Measurements from ENCODE around the gene EEF1AKMT1.
A peak's percentile ranks its signal among the peaks of the same experiment; 100 is the strongest.

Gene EEF1AKMT1, protein sequence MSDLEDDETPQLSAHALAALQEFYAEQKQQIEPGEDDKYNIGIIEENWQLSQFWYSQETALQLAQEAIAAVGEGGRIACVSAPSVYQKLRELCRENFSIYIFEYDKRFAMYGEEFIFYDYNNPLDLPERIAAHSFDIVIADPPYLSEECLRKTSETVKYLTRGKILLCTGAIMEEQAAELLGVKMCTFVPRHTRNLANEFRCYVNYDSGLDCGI

DNA sequence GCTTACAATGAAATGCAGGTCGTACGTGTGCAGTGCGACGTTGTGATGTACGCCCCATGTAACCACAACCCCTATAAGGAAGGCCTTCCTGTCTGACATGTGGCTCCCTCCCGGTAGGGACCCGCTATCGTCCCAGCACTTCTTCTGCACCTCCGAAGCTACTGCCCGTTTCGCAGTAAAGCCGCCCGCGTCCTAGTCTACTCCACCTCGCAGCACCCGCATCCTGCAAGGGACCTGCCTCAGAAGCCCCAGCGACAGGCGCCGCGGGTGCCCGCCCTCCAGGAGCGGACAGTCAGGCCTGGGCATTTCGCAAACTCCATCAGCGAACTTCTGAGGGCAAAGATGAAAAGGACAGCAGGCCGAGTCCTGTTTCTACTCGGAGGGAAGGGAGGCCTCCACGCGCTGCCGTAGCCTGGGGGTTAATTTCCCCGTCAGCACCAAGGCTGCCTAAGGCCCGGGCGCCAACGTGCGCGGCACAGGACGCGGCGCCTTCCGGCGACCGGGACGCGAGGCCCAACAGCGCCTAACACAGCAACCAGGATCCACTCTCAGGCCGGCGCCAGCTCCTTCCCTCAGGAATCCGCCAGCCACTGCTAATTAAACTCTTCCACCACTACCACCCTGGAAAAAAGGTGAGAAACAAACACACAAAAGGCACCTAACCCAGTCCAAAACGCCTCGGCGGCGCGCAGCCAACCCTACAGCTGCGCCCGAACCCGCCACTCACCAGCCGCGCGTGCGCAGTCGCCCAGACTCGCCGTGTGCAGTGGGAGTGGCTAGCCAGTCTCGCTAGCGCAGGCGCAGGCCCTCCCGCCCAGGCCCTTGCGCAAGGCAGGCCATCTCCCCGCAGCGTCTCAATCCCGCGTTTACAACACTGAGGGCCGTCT is at the start of gene EEF1AKMT1:
EEF1AKMT1 (minus strand) TSS at position 768 of the 887 bp plus-strand sequence. CDS start 16,363 bp downstream, outside the sequence.
- peak; percentile 89 for DNase-seq

DNA sequence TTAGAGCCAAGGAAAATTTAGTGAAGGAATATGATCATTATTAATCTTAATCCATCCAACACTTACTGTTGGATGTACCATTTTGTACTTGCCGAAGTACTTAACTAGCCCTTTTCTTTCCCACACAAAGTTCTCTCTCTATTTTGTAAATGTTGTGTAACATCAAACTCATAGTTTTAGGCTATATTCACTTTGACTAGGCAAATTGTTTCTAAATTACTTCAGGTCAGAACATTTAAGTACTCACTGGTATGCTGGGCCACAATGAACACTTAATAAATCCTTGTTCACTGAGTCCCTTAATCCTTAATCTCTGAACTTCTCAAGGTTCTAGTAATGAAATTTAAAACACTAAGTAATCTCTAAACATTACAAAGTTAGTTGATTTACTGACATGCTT is 49.3 kb upstream of the EEF1AKMT1 start:
- no peak for DNase-seq

DNA sequence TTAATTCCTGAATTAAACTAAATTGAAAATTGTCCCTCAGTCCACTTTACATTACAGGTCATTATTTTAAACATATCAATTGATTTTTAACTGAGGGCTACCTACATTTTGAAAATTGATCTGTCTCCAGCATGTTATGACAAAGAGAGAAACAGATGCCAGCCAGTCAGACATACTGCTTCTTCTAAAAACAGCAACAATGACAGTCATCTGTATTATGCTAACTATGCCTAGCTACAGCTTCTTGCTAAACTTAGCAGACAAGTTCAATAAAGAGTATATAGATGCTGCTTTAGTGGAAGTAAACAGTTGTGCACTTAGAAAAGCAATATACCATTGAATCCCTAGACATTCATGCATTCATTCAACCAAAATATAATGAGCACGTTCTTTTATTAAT is 48.6 kb upstream of the EEF1AKMT1 start:
- no peak for DNase-seq

DNA sequence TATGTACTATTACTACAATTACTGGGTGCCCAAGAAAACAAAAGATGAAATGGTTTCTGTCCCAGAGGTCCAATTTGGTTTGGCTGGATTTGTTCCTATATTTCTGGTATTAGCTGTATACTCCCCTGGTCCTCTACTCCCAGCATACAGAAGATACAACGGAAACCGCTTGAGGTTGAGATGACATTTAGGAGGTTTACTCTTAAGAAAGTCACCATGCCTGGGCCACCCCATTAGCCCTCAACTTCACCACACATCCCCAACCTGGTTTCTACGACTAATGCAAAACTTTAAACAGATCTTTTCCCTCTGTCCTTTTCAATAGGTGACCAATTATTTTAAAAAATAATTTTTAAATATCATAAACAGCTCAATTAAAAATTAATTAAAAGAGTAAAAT is 46.0 kb upstream of the EEF1AKMT1 start:
- no peak for DNase-seq

DNA sequence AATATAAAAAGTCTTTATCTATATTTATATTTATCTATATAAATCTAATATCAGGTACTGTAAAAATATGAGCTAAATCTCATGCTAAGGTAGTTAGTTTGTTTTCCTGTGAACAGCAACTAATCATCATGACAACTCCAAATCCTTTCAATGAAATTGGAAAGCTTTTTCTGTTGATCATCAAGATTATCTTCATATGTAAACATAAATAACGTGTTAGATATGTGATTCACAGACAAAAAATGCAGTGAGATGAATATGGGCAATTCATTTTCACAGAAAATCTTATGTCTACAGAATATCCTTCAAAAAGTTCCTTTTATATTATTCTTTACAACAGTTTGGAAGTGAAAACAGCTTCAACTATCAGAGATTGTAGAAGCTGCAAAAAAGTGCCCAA is 41.7 kb upstream of the EEF1AKMT1 start:
- no peak for DNase-seq

DNA sequence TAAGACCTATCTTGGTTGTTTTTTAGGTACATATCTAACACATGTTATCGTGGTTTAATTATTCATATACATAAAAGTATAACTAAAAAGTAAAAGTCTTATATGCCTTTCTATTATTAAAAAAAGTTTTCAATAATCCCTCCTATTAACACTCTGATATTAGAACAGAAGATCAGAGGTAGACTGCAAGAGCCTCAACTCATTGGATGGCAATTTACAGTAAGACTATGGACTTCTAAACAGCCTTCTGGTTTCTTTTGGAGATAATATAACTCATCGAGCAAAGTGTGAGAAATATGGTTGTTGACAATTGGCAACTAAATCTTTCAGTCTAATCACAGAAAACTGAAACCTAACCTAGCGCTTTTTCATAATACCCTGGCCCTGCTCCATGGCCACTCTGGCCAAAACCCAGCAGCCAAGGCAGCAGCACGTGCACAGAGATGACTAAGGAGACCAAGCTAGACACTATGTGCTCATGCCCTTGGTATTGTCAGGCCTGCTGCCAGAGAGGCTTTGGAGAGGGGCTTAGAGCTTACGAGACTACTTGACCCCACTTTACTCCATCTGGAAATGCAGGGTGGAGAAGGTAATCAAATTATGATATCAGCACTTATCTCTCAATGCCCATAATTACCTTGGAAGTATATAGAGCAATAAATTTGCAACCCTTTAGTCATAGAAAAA is 40.6 kb upstream of the EEF1AKMT1 start:
- DNase-seq = no peak

DNA sequence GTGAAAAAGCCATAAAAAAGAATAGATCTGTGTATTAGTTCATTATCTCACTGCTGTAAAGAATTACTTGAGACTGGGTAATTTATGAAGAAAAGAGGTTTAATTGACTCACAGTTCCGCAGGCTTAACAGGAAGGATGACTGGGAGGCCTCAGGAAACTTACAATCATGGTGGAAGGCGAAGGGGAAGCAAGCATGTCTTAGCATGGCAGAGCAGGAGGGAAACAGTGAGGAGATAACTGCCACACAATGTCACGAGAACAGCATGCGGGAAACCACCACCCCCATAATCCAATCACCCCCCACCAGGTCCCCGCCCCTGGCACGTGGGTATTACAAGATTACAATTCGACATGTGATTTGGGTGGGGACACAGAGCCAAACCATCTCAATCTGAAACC is 39.1 kb upstream of the EEF1AKMT1 start:
- no peak for DNase-seq

DNA sequence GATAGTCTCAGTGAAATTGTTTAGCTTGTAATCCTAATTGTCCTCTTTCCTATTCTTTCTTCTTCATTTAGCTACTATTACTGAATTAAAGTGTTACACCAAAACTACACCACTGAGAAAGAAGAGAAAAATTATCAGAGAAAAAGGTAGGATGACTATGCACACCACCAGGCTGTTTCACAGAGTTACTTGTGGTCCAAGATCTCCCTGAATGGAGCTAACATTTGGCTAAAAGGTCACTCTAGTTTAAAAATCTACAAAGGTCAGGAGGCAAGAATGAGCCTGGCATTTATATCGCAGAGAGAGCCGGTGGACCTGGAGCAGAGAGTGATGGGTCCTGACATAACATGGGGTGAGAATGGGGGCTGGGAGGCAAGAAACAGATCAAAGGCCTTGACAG is 37.0 kb upstream of the EEF1AKMT1 start:
- DNase-seq = no peak

DNA sequence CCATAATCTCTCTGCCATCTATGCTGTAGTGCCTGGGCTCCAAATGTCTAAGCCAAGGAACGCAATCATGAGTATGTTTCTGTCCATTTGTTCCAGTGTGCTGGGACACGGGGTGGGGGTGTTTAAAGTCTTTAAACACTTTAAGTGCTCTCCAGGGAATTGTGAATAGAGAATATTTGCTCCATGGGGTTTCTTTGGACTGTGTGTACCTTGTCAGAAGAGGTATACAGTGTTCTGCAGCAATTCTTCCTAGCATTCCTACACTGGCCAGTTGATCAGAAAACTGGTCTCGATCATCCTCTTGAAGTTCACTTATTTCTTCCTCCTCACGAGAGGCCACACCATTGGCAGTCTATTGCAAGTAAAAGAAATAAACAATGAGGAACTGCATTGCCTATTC is 35.1 kb upstream of the EEF1AKMT1 start:
- DNase-seq = no peak

DNA sequence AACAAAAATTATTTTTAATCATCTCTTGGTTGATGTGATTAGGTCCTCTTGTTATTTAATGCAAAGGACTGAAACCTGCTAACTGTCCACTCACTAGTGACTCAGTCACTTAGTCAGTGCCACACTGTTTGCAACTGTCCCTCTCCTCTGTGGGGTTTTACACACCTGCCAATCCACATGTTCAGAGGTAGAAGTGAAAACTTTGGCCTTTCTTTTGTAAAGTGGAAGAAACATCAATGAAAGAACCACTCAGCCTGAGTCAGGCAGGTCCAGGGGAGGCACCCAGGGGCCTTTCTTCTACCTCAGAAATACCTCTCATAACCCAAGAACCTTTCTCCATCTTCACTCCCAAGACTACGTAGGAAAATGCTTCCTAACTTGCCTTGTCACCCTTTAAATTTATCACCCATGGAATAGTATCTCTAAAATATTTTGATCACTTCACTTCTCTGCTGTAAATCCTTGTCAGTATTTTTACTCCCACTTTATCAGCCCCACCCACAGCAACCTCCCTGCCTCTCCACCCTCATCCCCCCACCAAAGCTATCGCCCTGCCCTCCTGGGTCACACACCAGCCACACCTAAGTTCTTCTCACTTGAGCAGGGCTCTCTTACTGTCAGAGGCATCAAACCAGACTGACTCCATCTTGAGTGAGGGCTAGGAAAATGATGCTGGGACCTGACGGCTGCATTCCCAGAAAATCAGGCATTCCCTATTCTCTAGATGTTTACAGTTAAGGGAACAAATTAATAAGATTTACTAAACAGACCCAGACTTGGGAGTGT is 29.6 kb upstream of the EEF1AKMT1 start:
- DNase-seq = no peak

DNA sequence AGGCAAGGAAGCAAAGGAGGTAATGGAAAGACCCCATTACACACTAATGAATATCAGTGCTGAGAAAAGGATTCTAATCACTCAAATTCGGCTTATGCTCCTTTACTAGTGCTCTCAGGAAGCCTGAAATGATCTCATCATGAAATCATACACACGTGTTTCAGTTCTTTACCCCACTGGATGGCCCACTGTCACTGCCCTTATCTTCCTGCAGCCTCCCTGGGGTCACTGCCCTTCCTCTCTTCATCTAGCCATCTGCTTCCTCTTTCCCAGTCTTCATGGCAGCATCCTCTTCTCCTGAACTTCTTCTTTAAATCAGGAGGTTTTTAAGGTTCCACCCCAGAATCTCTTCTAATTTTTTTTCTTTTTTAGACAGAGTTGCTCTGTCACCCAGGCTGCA is 27.9 kb upstream of the EEF1AKMT1 start:
- no peak for DNase-seq

DNA sequence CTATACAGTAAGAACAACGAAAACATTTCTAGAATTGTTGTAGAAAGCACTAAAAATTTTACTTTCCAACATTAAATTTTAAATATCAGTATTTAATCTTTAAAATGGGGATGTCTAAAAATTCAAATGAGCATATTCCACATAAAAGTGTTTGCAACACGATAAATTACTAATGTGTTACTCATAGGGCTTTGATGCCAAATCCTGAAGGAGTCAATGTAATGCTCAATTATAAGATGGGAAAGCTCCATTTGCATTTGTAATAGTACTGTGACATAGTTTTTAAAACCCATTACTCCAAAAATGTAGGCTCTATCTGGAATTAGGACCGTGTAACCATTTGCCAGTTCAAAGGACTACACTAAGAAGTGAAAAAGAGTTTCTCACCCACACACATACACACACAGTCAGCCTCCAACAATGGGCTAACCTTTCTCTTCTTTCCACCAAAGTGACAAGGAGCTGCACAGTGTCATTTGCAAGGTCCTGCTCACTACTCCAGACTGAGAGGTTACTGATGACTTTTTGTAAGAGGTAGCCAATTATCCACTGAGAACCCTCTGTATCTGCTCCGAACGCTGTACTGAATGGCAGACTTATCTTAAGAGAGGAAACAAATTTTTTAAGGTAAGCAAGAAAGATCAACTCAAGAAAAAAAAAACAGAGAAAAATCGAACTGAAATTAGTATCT is 26.1 kb upstream of the EEF1AKMT1 start:
- no peak for DNase-seq

DNA sequence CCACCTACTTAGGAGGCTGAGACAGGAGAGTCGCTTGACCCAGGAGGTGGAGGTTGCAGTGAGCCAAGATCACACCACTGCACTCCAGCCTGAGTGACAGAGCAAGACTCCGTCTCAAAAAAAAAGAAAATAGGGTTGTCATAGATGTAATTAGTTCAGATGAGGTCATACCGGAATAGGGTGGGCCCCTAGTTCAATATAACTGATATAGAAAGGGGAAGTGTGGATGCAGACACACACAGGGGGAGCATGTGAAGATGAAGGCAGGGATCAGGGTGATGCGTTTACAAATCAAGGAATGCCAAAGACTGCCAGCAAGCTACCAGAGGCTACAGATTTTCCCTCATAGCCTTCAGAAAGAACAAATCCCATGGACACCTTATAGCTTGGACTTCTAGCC is 24.3 kb upstream of the EEF1AKMT1 start:
- DNase-seq = no peak

DNA sequence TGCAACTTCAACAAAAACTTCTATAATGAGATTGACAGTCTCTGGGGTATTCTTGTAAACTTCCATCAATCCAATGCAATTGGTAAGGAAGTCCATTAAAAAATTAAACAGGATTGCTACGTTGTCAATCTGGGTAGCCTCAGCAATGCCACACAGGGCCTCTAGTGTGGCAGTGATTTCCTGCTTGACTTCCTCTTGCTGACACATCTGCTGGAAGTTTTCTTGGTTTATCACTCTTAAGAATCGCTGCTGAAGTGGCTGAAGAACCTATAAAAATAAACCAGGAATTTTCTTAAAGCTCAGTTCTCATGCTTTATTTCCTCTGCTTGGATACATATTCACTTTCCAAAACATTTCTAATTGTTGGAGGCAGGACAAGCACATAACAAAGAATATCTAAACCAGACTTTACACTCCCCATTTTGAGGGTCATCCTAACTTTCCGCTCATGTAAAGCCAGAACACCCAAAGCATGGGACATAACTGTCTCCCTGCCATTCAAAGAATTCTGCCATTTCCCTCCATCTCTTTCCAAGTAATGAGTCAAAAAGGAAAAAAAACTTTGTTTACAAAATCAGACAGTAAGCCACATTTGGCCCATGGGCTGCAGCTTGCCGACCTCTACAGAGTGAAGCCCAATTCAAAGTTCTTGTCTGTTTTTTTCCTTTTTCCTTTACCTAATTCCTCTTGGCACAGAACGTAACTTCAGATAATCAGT is 23.2 kb upstream of the EEF1AKMT1 start:
- DNase-seq = no peak

DNA sequence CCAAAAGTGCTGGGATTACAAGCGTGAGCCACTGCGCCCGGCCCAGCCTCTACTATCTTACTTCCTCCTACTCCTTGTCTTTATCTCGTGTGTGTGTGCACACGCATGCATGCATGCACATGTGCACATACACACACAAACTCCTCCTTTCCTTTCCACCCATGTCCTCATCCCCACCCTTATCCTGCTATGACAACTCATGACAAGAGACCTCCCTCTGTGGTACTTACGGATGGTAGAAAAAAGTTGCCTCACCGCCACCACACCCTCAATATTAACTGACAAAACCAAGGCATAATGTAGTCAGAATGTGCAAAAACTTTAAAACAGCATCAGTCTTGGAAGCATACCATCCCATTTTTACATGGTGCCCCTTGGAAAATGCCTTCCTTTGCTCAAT is 15.9 kb upstream of the EEF1AKMT1 start:
- DNase-seq = no peak

DNA sequence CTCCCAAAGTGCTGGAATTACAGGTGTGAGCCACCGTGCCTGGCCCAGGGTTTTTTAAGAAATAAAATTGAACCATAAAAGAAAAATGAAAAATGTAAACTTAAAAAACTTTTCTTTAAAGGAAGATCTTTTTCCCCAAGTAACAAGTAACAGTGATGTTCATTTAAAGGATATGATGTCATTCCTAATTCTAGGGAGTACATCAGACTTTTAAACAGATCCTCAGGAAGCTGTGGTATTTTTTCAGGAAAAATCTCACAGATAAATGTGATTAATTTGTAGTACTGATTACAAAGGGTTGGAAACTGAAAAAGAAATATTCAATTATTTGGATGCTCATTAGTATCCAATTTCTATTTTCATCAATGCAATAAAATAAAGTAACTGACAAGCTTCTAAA is 14.6 kb upstream of the EEF1AKMT1 start:
- DNase-seq = no peak

DNA sequence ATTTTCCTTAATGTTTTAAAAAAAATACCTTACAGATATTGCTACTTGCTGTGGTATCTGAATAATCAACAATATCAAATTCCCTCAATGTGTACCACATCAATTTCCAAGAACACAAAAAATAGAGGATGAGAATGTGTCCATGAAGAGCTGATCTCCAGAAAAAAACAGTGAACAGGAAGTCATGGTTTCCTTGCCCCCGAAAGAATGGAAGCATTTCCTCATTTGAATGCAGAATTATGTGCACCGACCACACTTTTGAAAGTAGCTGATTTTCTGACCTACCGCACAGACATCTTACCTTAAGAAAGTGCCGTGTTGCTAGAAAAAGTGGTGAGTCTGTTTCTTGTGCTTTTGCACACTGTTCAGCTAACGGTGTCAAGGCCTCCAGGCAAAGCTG is 13.4 kb upstream of the EEF1AKMT1 start:
- no peak for DNase-seq

DNA sequence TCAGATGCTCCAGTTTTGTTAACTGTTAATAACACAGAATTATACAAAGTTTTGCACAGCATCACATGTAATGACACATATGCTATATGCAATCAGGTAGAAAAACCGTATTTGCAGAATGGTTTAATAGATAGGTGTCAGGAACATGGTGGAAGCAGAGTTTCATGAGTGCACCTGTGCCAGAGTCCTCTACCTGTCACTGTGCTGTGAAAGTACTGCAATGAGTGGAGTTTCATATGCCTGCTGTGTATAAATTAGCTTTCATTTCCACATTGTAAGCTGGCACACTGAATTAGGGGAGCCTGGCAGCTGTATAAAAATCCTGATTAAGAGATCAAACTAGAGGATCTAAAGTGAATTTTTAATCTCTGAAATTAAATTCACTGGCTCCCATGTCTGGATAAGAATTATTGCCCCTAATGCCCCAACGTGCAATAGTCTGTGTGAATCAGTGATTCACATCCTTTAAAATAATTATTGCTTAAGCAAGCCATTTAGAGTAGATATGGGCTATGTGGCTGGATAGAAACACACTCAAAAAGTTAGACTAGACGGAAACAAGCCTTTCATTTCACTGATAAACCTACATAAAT is 8.5 kb upstream of the EEF1AKMT1 start:
- DNase-seq = no peak

DNA sequence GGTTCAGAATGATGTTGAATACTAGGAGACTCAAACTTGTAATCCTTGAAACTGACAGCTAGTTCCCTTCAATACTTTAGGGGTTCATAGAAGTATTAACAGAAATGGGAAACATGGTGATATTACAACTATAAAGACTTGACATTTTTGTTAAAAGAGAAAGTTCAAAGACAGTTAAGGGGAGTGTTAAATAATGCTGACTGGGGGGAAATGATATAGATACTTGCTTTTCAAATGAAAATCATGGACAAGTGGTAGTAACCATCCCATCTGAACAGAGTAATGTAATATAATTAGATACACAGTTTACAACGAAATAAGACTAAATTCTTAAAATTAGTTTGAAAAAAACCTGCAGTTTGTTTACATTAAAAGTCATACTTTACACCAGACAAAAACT is 6.6 kb upstream of the EEF1AKMT1 start:
- DNase-seq = no peak

DNA sequence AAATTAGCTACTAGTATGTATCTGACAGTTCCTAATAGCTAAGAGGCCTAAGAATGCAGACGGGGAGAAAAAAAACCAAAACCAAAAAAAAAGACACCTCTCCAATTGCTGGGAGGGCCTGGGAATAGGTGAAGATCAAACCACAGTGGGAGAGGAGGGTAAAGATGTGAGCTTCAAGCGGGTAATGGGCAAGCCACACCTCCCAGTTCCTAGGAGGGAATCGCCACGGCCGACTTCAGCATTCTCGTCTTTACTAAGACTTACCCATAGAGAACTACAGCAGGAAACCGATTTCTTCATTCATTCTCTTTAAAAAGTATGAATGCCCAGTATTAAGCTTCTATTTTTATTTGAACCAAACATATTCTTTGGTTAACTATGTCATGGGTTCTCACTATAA is 5.6 kb upstream of the EEF1AKMT1 start:
- DNase-seq = no peak

DNA sequence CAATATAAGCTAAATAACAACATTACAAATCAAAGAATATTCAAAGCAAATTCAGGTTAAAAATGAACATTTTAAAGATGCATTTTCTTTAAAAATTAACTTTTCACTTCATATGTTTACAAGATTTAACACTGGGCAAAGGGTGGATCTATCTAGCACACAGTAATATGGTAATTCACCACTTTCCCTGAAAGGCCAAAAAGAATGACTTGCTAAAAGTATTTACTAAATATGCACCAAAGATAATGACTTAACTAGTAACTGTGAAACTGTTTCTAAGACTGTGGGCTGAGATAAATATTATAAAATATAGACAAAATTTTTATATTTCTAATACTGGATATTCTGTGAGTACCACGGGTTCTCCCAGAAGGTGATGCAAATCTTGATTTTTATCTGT is 4.5 kb upstream of the EEF1AKMT1 start:
- DNase-seq = no peak

Measured in NCI-H526 treated with DMSO at 0.1 percent for 48 hours (cell line).